Keratinocyte (primary cell): Measurements from ENCODE around the gene ADAMTS6. TPM values are rescaled to one million over a fixed set of nuclear protein-coding genes. Genes with fewer than 3 reads are reported as not detected.

Experiments used
- DNase-seq: peaks from one replicate; pipeline ENCODE4 v3.0.0-alpha.2; 2011; ENCODE audit warnings: low read depth, missing footprints, low spot score
- FAIRE-seq: peaks from 2 replicates; lab custom pipeline; 2011; peaks lifted over from hg19 to GRCh38; lab: Jason Lieb, UNC
- H2AFZ ChIP-seq: 2 replicates; pipeline ENCODE4 v1.6.0; 2012; ENCODE audit warnings: low read length, control low read depth, inconsistent platforms; ENCODE audit not compliant: control insufficient read depth
- H3K27ac ChIP-seq: 2 replicates; pipeline ENCODE4 v1.5.1; 2011; ENCODE audit warnings: low read length; ENCODE audit not compliant: control insufficient read depth, insufficient read depth
- H3K27me3 ChIP-seq: 3 replicates; pipeline ENCODE4 v1.6.0; 2011; ENCODE audit warnings: low read length; ENCODE audit not compliant: control insufficient read depth, insufficient read depth; ENCODE audit errors: extremely low read depth
- H3K36me3 ChIP-seq, 2 experiments: 2 replicates in 1 of 2; 3 replicates in 1 of 2; pipeline ENCODE4 v1.5.1; 2011; ENCODE audit warnings: low read length in 2 of 2, mild to moderate bottlenecking in 1 of 2; ENCODE audit not compliant: control insufficient read depth in 2 of 2, insufficient read depth in 2 of 2; ENCODE audit errors: extremely low read depth in 1 of 2
- H3K4me1 ChIP-seq: 3 replicates; pipeline ENCODE4 v1.5.1; 2011; ENCODE audit warnings: low read length; ENCODE audit not compliant: control insufficient read depth, insufficient read depth; ENCODE audit errors: extremely low read depth
- H3K4me2 ChIP-seq: 3 replicates; pipeline ENCODE4 v1.6.0; 2011; ENCODE audit warnings: low read depth, low read length; ENCODE audit not compliant: control insufficient read depth, insufficient read depth; ENCODE audit errors: extremely low read depth
- H3K4me3 ChIP-seq, 3 experiments: fragments of 200-600 bp in 1 of 3; sonication (generic) in 1 of 3; 2 replicates in 2 of 3; 3 replicates in 1 of 3; pipeline ENCODE4 v1.5.1; 2011 to 2016; ENCODE audit warnings: low read length in 3 of 3, mild to moderate bottlenecking in 3 of 3, control low read depth in 2 of 3, inconsistent platforms in 1 of 3, low read depth in 1 of 3, mixed read lengths in 1 of 3, mixed run types in 1 of 3, moderate library complexity in 1 of 3; ENCODE audit not compliant: control insufficient read depth in 2 of 3, insufficient read depth in 2 of 3; ENCODE audit errors: extremely low read depth in 1 of 3
- H3K79me2 ChIP-seq: 2 replicates; pipeline ENCODE4 v1.6.0; 2012; ENCODE audit warnings: low read length; ENCODE audit not compliant: control insufficient read depth, insufficient read depth
- H3K9ac ChIP-seq: 3 replicates; pipeline ENCODE4 v1.6.0; 2011; ENCODE audit warnings: low read length; ENCODE audit not compliant: control insufficient read depth, insufficient read depth; ENCODE audit errors: extremely low read depth
- H3K9me1 ChIP-seq: 3 replicates; pipeline ENCODE4 v1.6.0; 2011; ENCODE audit warnings: low read length; ENCODE audit not compliant: control insufficient read depth, insufficient read depth; ENCODE audit errors: extremely low read depth
- H3K9me3 ChIP-seq: 2 replicates; pipeline ENCODE4 v1.5.1; 2012; ENCODE audit warnings: low read depth, low read length; ENCODE audit not compliant: control insufficient read depth
- H4K20me1 ChIP-seq: 3 replicates; pipeline ENCODE4 v1.6.0; 2011; ENCODE audit warnings: low read length; ENCODE audit not compliant: control insufficient read depth, insufficient read depth; ENCODE audit errors: extremely low read depth
- CTCF ChIP-seq, 3 experiments: IDR thresholded peaks in 1 of 3; conservative IDR thresholded peaks in 1 of 3; optimal IDR thresholded peaks in 1 of 3; 2 replicates in 2 of 3; 3 replicates in 1 of 3; pipeline versions ENCODE3 to v1.5.1; 2011; ENCODE audit warnings: low read length in 3 of 3, mild to moderate bottlenecking in 3 of 3, moderate library complexity in 2 of 3, control low read depth in 1 of 3, inconsistent platforms in 1 of 3; ENCODE audit not compliant: insufficient read depth in 2 of 3; ENCODE audit errors: extremely low read depth in 1 of 3
- EZH2 ChIP-seq: IDR thresholded peaks from one replicate; pipeline ENCODE4 v1.6.1; 2012; ENCODE audit warnings: inconsistent platforms, mild to moderate bottlenecking, low read length, moderate library complexity
- dilution Hi-C: fragments of 300-500 bp; cut with MboI; formaldehyde crosslinking; loops from one replicate; pipeline ENCODE4 v1.7.0; 2020; ENCODE audit warnings: low sequenced_read_pairs; ENCODE audit not compliant: extremely low pct_ligation_motif_present
- polyA plus RNA-seq, 5 experiments: library from polyadenylated mRNA; depleted of rRNA in 3 of 5; stranded (reverse) in 3 of 5; stranded (forward) in 1 of 5; unstranded in 1 of 5; fragments of >200 nt; gene quantifications; 1 replicate in 1 of 5; 2 replicates in 3 of 5; 3 replicates in 1 of 5; pipeline versions ENCODE4 v1.2.1 to v1.2.3, GENCODE V29; 2011 to 2012; ENCODE audit warnings: missing spikeins in 2 of 5, low read depth in 1 of 5, low replicate concordance in 1 of 5

ADAMTS6 gene
- polyA plus RNA-seq, 1 donor (not counting 4 experiments of a cell fraction or from before 2014, with no cell fraction given), result 10.9 TPM

- Histone ChIP-seq H3K4me3 (no peak overlapping the region), H3K27ac (no peak overlapping the region), H3K9ac (no peak overlapping the region), H3K9me3 (no peaks in the 10 kb centered on the region), H3K79me2 (no peaks in the 10 kb centered on the region), H3K36me3 (no peaks in the 10 kb centered on the region), H2AFZ (no peak overlapping the region), H4K20me1 (no peaks in the 10 kb centered on the region), H3K4me1 (no peaks in the 10 kb centered on the region), H3K4me2 (no peak overlapping the region), H3K9me1 (no peaks in the 10 kb centered on the region), H3K27me3 (no peaks in the 10 kb centered on the region)
- DNase-seq, result no peak
- no peak for FAIRE-seq
- TF ChIP-seq EZH2 (no peak), CTCF (optimal IDR thresholded peaks at IDR 0.05 in 1 of 3, IDR thresholded peaks at IDR 0.05 in 1 of 3, conservative IDR thresholded peaks at IDR 0.05 in 1 of 3; ENCODE audit: extremely low read depth in 1 of 3, insufficient read depth in 2 of 3, low read length in 3 of 3) (no peak)
- dilution Hi-C loops, result no loop called here
These were observed 359.8 kb downstream of the ADAMTS6 start for GRCh38 chr5:65121880-65122436.

- Histone ChIP-seq H3K4me1 (no peaks in the 10 kb centered on the region), H3K27ac (no peak overlapping the region), H3K4me3 (no peak overlapping the region), H3K27me3 (no peaks in the 10 kb centered on the region), H3K9me3 (no peaks in the 10 kb centered on the region), H3K9me1 (no peaks in the 10 kb centered on the region), H3K79me2 (no peaks in the 10 kb centered on the region), H3K9ac (no peak overlapping the region), H4K20me1 (no peaks in the 10 kb centered on the region), H3K36me3 (no peaks in the 10 kb centered on the region), H2AFZ (no peak overlapping the region), H3K4me2 (no peak overlapping the region)
- FAIRE-seq (no peak), DNase-seq (no peak)
- TF ChIP-seq EZH2 (no peak), CTCF (optimal IDR thresholded peaks at IDR 0.05 in 1 of 3, IDR thresholded peaks at IDR 0.05 in 1 of 3, conservative IDR thresholded peaks at IDR 0.05 in 1 of 3; ENCODE audit: extremely low read depth in 1 of 3, insufficient read depth in 2 of 3, low read length in 3 of 3) (no peak)
- dilution Hi-C loops, result no loop called here
These were observed 361.3 kb downstream of the ADAMTS6 start for GRCh38 chr5:65120371-65120967.
